ENCODE measurements around the gene RXFP2.
A peak's percentile ranks its signal among the peaks of the same experiment; 100 is the strongest.

RXFP2 gene

GRCh38 chr13:31739226-31739625 is at the start of gene RXFP2:
TSS of gene RXFP2 (plus strand) at chr13:31739526. CDS start at chr13:31739613, 87 bp downstream.
- in situ Hi-C loops (cut with MboI; ENCODE audit: low sequenced_read_pairs) = loop anchor here (5.0 to 25.0 kb wide), 3 partner anchors 202 to 502 kb away; no protein-coding TSS in a partner anchor

GRCh38 chr13:31697290-31697689 is 42.0 kb upstream of the RXFP2 start:
- Histone ChIP-seq H3K4me3 (no peak overlapping the region), H3K4me1 (peaks cover 30% of the 10 kb centered on the region), H3K36me3 (replicated peaks) (no peaks in the 10 kb centered on the region), H3K9me3 (no peaks in the 10 kb centered on the region; the same call in 1 of the 2 replicates), H3K27me3 (ENCODE audit: low read depth) (no peaks in the 10 kb centered on the region)
- in situ Hi-C loops (cut with MboI; ENCODE audit: low sequenced_read_pairs) = no loop called here
- peak in 1 of 2 experiments; percentile 41 for DNase-seq (ENCODE audit: low spot score in 2 of 2)

More at GRCh38 chr13:31739226-31739625, at the start of gene RXFP2:
- DNase-seq (ENCODE audit: low spot score in 2 of 2) = no peak
- H3K27me3 ChIP-seq (ENCODE audit: low read depth) = no peaks in the 10 kb centered on the region
- H3K9me3 ChIP-seq = no peaks in the 10 kb centered on the region
- H3K36me3 ChIP-seq (replicated peaks) = no peaks in the 10 kb centered on the region
- H3K4me3 ChIP-seq = no peak within 1 kb of the TSS
- H3K4me1 ChIP-seq = no peaks in the 10 kb centered on the region; the same call in 1 of the 2 replicates

DNA sequence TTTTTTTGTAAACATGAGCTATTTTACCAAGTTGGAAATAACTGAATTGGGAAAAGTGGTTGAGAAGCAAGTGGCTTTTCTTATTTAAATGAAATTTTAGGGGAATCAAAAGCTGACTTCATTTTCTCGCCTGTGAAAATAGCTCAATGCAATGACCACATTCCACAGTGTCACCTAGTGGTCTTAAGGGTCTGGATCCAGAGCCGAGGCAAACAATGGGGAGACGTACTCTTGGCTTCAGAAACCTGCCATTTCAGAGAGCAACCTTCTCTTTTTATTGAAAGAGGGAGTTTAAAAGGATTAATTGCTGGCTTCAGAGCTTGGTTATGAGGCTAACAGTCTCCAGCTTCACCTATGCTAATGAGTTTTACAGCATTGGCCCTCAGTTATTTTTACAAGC is 39.7 kb upstream of the RXFP2 start:
- H3K27me3 ChIP-seq (ENCODE audit: low read depth) = no peaks in the 10 kb centered on the region
- H3K4me1 ChIP-seq = peaks cover 29% of the 10 kb centered on the region
- in situ Hi-C loops (cut with MboI; ENCODE audit: low sequenced_read_pairs) = no loop called here
- no peaks in the 10 kb centered on the region; the same call in 1 of the 2 replicates for H3K9me3 ChIP-seq
- H3K36me3 ChIP-seq (replicated peaks) = no peaks in the 10 kb centered on the region
- H3K4me3 ChIP-seq = no peak overlapping the region
- peak; percentile 73 to 90 for DNase-seq (ENCODE audit: low spot score in 2 of 2)

DNA sequence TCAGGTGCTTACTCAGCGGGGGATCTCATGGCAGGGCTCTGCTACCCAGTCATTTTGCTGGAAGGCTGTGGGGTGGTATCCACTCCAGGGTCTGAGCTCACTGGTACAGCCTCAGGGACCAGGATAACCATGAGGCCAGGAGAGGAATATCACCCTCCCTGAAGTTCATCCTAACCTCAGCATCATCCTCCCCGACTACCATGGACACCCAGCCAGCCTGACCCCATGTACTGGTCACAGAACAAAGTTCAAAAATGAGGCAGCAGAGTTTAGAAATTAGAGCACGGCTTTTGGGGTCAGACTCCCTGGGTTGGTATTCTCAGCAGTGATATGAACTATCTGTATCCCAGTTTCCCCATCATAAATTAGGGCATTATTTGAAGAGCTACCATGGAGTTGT is 35.5 kb upstream of the RXFP2 start:
- H3K4me3 ChIP-seq = no peak overlapping the region
- peaks cover 21% of the 10 kb centered on the region for H3K4me1 ChIP-seq
- no peak for DNase-seq (ENCODE audit: low spot score in 2 of 2)
- H3K9me3 ChIP-seq = no peaks in the 10 kb centered on the region
- no peaks in the 10 kb centered on the region for H3K27me3 ChIP-seq (ENCODE audit: low read depth)
- H3K36me3 ChIP-seq (replicated peaks) = no peaks in the 10 kb centered on the region
- in situ Hi-C loops (cut with MboI; ENCODE audit: low sequenced_read_pairs) = no loop called here

DNA sequence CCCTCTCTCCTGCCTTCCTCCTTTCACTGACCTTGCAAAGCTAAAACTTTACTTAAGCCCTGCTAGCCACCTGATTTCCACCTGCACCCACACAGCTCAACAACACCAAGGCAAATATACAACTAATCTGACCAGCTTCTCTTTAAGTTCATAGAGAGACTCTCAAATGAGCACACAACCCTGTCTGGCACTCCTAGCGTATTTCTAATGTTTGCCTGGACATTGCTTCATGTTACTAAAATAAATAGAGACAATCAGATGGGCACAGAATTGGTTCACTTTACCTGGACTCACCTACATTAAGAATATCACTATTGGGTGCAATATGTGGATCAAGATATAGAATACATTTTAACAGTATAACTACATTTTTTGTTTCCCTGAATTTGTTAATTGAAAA is 33.2 kb upstream of the RXFP2 start:
- H3K36me3 ChIP-seq (replicated peaks) = no peaks in the 10 kb centered on the region
- DNase-seq (ENCODE audit: low spot score in 2 of 2) = no peak
- H3K4me3 ChIP-seq = no peak overlapping the region
- no peaks in the 10 kb centered on the region for H3K9me3 ChIP-seq
- in situ Hi-C loops (cut with MboI; ENCODE audit: low sequenced_read_pairs) = no loop called here
- H3K4me1 ChIP-seq = peaks cover 8% of the 10 kb centered on the region
- no peaks in the 10 kb centered on the region for H3K27me3 ChIP-seq (ENCODE audit: low read depth)

GRCh38 chr13:31717583-31717982 is 21.7 kb upstream of the RXFP2 start:
- H3K27me3 ChIP-seq (ENCODE audit: low read depth) = no peaks in the 10 kb centered on the region
- H3K9me3 ChIP-seq = no peaks in the 10 kb centered on the region
- in situ Hi-C loops (cut with MboI; ENCODE audit: low sequenced_read_pairs) = no loop called here
- H3K4me1 ChIP-seq = no peaks in the 10 kb centered on the region; the same call in 1 of the 2 replicates
- no peak overlapping the region for H3K4me3 ChIP-seq
- DNase-seq (ENCODE audit: low spot score in 2 of 2) = no peak
- no peaks in the 10 kb centered on the region for H3K36me3 ChIP-seq (replicated peaks)

- no peaks in the 10 kb centered on the region; the same call in 1 of the 2 replicates for H3K4me1 ChIP-seq
- in situ Hi-C loops (cut with MboI; ENCODE audit: low sequenced_read_pairs) = no loop called here
- H3K9me3 ChIP-seq = no peaks in the 10 kb centered on the region
- no peaks in the 10 kb centered on the region for H3K36me3 ChIP-seq (replicated peaks)
- DNase-seq (ENCODE audit: low spot score in 2 of 2) = no peak
- H3K4me3 ChIP-seq = no peak overlapping the region
- no peaks in the 10 kb centered on the region for H3K27me3 ChIP-seq (ENCODE audit: low read depth)
Observed at GRCh38 chr13:31719214-31719613, 20.1 kb upstream of the RXFP2 start.

- H3K4me1 ChIP-seq = no peaks in the 10 kb centered on the region; the same call in 1 of the 2 replicates
- H3K9me3 ChIP-seq = no peaks in the 10 kb centered on the region
- in situ Hi-C loops (cut with MboI; ENCODE audit: low sequenced_read_pairs) = no loop called here
- H3K4me3 ChIP-seq = no peak overlapping the region
- H3K27me3 ChIP-seq (ENCODE audit: low read depth) = no peaks in the 10 kb centered on the region
- DNase-seq (ENCODE audit: low spot score in 2 of 2) = no peak
- no peaks in the 10 kb centered on the region for H3K36me3 ChIP-seq (replicated peaks)
Observed at GRCh38 chr13:31722673-31723072, 16.7 kb upstream of the RXFP2 start.

- H3K4me3 ChIP-seq = no peak overlapping the region
- H3K4me1 ChIP-seq = no peaks in the 10 kb centered on the region
- H3K9me3 ChIP-seq = no peaks in the 10 kb centered on the region
- in situ Hi-C loops (cut with MboI; ENCODE audit: low sequenced_read_pairs) = loop anchor here (25.0 kb wide), 2 partner anchors 189 to 489 kb away; no protein-coding TSS in a partner anchor
- DNase-seq (ENCODE audit: low spot score in 2 of 2) = no peak
- H3K36me3 ChIP-seq (replicated peaks) = no peaks in the 10 kb centered on the region
- no peaks in the 10 kb centered on the region for H3K27me3 ChIP-seq (ENCODE audit: low read depth)
Observed at GRCh38 chr13:31725841-31726240, 13.5 kb upstream of the RXFP2 start.

DNA sequence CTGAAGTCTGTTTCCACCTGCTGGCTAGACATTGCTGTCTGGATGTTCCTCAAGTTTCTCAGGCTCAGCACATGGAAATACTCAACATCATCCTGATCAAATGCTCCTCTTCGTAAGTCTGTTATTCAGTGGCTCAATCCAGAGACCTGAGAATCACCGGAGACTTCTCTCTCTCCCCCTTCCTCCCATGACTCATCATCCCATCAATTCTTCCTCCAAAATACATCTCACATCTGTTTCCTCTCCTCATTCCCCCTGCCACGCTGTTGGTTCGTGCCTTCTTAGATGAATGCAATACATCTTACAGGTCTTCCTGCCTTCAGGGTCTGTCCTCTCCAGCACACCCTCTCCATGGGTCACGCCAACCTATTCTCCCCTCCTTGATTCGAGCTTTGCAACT is 7.4 kb upstream of the RXFP2 start:
- no peak overlapping the region for H3K4me3 ChIP-seq
- H3K9me3 ChIP-seq = no peaks in the 10 kb centered on the region
- peaks cover 9% of the 10 kb centered on the region for H3K4me1 ChIP-seq
- DNase-seq (ENCODE audit: low spot score in 2 of 2) = no peak
- H3K36me3 ChIP-seq (replicated peaks) = no peaks in the 10 kb centered on the region
- H3K27me3 ChIP-seq (ENCODE audit: low read depth) = no peaks in the 10 kb centered on the region
- in situ Hi-C loops (cut with MboI; ENCODE audit: low sequenced_read_pairs) = loop anchor here (25.0 kb wide), 2 partner anchors 195 to 495 kb away; no protein-coding TSS in a partner anchor

DNA sequence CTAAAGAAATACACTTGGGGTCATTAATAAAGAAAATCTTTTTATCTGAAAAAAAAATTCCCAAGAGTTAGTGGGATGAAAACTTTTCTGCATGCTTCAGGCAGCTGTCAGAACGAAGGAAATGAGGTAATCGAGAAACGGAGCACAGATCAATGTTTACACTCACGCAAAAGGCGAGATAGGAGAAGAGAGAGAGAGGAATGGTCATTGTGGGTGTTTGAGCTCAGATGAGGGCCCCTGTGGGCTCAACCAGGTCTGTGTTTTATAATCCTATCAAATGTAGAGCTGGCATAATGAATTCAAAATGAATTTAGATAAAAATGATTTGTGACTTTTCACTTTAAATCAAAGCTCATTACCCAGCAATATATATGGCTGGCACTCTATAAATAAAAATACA is 6.3 kb upstream of the RXFP2 start:
- Histone ChIP-seq H3K4me1 (peaks cover 9% of the 10 kb centered on the region), H3K27me3 (ENCODE audit: low read depth) (no peaks in the 10 kb centered on the region), H3K4me3 (no peak overlapping the region), H3K9me3 (no peaks in the 10 kb centered on the region), H3K36me3 (replicated peaks) (no peaks in the 10 kb centered on the region)
- no peak for DNase-seq (ENCODE audit: low spot score in 2 of 2)
- in situ Hi-C loops (cut with MboI; ENCODE audit: low sequenced_read_pairs) = loop anchor here (25.0 kb wide), 2 partner anchors 196 to 496 kb away; no protein-coding TSS in a partner anchor

DNA sequence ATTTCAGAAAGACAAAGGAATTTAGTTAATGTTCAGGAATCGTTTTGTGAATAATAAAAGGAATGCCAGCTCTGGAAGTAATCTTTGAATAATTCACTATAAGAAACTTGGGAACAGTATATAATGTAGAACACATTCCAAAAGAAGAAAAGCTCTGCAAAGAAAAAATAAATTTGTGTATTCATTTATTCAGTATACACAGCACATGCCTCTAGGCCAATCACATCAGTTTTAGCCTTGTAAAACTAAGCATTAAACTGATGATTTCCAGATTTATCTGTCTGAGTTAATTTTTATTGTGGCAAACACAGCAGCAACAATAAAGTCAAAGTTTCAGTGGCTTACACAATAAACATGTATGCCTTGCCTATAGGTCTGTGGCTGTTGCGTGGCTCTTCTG is 5.7 kb upstream of the RXFP2 start:
- H3K4me1 ChIP-seq = peaks cover 9% of the 10 kb centered on the region
- in situ Hi-C loops (cut with MboI; ENCODE audit: low sequenced_read_pairs) = loop anchor here (25.0 kb wide), 2 partner anchors 196 to 496 kb away; no protein-coding TSS in a partner anchor
- no peaks in the 10 kb centered on the region for H3K36me3 ChIP-seq (replicated peaks)
- peak in 1 of 2 experiments; percentile 51 for DNase-seq (ENCODE audit: low spot score in 2 of 2)
- no peaks in the 10 kb centered on the region for H3K27me3 ChIP-seq (ENCODE audit: low read depth)
- no peak overlapping the region for H3K4me3 ChIP-seq
- no peaks in the 10 kb centered on the region for H3K9me3 ChIP-seq

- H3K9me3 ChIP-seq = no peaks in the 10 kb centered on the region
- in situ Hi-C loops (cut with MboI; ENCODE audit: low sequenced_read_pairs) = loop anchor here (25.0 kb wide), 2 partner anchors 205 to 505 kb away; no protein-coding TSS in a partner anchor
- no peaks in the 10 kb centered on the region; the same call in 1 of the 2 replicates for H3K4me1 ChIP-seq
- H3K4me3 ChIP-seq = no peak overlapping the region
- DNase-seq (ENCODE audit: low spot score in 2 of 2) = peak; percentile 58 to 84
- no peaks in the 10 kb centered on the region for H3K36me3 ChIP-seq (replicated peaks)
- no peaks in the 10 kb centered on the region for H3K27me3 ChIP-seq (ENCODE audit: low read depth)
Observed at GRCh38 chr13:31742097-31742734, 2.9 kb downstream of the RXFP2 start.

- no peak overlapping the region for H3K4me3 ChIP-seq
- H3K27me3 ChIP-seq (ENCODE audit: low read depth) = no peaks in the 10 kb centered on the region; the same call in 1 of the 2 replicates
- in situ Hi-C loops (cut with MboI; ENCODE audit: low sequenced_read_pairs) = loop anchor here (25.0 kb wide), 2 partner anchors 210 to 510 kb away; no protein-coding TSS in a partner anchor
- no peak for DNase-seq (ENCODE audit: low spot score in 2 of 2)
- H3K36me3 ChIP-seq (replicated peaks) = no peaks in the 10 kb centered on the region
- H3K4me1 ChIP-seq = no peaks in the 10 kb centered on the region
- no peaks in the 10 kb centered on the region for H3K9me3 ChIP-seq
Observed at GRCh38 chr13:31747291-31747690, 8.0 kb downstream of the RXFP2 start.
